Cardiac fibroblast (primary cell): ENCODE results near the gene PID1.

Source experiments
- DNase-seq, 2 donors: peaks; one replicate each; pipeline versions ENCODE4 v3.0.0 to v3.0.0-alpha.2; 2010; ENCODE audit warnings: low read depth in 2 of 2
- H3K4me3 ChIP-seq, 2 donors: replicated peaks in 1 of 2; 1 replicate in 1 of 2; 2 replicates in 1 of 2; pipeline ENCODE4 v1.5.1; 2011; ENCODE audit warnings: low read depth in 2 of 2, low read length in 2 of 2, mild to moderate bottlenecking in 2 of 2, moderate library complexity in 1 of 2
- TF ChIP-seq, protein P1 (sequence below): IDR thresholded peaks from one replicate; pipeline ENCODE4 v1.5.1; 2011; ENCODE audit warnings: low read depth, mild to moderate bottlenecking, low read length, inconsistent platforms

The PID1 gene

DNA sequence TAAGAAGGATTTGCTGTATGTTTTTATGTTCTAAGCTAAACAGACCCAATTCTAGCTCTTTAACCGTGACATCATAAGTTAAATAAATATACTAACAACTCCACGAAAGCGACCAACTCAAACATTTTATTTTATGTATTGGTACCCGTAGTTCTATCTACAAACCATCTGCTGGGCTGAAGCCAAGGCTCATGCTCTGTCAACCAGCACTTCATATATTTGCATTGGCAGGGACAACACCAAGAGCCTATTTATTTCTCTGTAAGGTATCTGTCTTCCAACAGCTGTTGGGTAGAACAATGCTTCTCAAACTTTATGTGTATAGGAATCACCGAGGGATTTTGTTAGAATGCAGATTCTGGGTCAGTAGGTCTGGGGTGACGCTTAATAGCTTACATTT lies 64.5 kb downstream of the PID1 start:
- TF ChIP-seq, protein P1, sequence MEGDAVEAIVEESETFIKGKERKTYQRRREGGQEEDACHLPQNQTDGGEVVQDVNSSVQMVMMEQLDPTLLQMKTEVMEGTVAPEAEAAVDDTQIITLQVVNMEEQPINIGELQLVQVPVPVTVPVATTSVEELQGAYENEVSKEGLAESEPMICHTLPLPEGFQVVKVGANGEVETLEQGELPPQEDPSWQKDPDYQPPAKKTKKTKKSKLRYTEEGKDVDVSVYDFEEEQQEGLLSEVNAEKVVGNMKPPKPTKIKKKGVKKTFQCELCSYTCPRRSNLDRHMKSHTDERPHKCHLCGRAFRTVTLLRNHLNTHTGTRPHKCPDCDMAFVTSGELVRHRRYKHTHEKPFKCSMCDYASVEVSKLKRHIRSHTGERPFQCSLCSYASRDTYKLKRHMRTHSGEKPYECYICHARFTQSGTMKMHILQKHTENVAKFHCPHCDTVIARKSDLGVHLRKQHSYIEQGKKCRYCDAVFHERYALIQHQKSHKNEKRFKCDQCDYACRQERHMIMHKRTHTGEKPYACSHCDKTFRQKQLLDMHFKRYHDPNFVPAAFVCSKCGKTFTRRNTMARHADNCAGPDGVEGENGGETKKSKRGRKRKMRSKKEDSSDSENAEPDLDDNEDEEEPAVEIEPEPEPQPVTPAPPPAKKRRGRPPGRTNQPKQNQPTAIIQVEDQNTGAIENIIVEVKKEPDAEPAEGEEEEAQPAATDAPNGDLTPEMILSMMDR, result no peak
- no peak for DNase-seq
- H3K4me3 ChIP-seq, result no peak overlapping the region

DNA sequence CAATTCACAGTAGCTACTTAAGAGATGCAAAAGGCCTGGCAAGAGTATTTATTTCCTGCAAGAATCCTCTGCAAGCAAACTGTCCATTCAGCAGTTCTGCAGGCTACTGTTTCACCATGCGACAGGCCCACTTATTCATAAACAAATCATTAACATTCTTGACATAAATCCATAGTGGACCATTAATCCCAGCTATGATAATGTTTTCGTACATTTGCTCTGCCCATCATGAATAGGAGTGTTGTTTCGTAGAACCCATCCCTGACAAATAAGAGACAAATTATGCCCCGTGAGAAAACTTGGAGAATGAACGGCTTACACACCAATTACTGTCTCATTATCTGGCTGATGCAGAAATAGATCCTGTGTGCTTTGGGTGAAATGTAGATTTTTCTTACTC lies 65.4 kb downstream of the PID1 start:
- no peak for DNase-seq
- H3K4me3 ChIP-seq, result no peak overlapping the region
- TF ChIP-seq, protein P1, result no peak

DNA sequence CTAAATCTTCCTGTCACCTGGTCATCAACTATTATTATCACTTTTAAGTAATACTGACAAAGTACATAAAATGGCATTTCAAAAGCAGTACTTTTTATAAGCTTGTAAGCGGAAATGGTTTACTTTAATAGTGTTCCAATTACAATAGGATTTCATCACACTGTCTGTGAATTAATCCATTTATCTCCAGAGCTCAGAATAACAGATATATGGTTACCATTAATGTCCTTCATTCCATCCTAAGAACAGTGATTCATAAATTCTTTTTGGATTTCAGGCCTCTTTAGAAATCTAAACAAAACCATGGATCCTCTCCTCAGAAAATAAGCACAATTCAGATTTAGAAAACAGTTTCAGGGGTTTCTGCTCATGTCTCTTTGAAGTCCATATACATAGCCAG lies 68.4 kb downstream of the PID1 start:
- TF ChIP-seq, protein P1, result no peak
- H3K4me3 ChIP-seq, result no peak overlapping the region

DNA sequence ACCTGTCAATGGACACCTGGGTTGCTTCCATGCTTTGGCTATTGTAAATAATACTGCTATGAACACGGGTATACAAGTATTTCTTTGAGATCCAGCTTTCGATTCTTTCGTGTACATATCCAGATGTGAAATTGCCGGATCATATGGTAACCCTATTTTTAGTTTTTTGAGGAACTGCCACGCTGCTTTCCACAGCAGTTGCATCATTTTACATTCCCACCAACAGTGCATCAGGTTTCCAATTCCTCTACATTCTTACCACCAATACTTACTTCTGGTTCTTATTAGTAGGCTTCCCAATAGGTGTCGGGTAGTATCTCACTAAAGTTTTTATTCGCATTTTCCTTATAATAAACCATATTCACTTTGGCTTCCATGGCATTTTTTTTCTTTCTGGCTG lies 69.6 kb downstream of the PID1 start:
- no peak for DNase-seq
- TF ChIP-seq, protein P1, result no peak
- H3K4me3 ChIP-seq, result no peak overlapping the region

More for the DNA sequence above, 68.4 kb downstream of the PID1 start:
- no peak for DNase-seq

DNA sequence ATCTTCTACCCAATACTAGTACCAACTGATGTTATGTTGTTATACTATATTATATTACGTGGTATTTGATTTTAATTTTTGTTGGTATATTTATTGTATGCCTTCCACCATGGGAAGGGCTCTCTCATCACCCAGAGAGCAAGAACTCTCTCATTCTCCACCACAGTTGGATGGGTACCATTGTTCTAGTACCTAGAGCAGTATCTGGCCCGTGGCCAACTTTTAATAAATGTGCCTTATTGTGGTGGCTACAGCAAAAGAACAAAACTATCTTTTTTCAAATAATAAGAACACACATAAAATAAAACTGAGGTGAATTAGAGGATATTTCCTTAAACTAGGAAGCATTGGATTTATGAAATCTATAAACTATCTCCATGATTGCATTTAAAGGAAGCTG lies 71.8 kb downstream of the PID1 start:
- DNase-seq, result no peak
- H3K4me3 ChIP-seq, result no peak overlapping the region
- TF ChIP-seq, protein P1, result no peak

DNA sequence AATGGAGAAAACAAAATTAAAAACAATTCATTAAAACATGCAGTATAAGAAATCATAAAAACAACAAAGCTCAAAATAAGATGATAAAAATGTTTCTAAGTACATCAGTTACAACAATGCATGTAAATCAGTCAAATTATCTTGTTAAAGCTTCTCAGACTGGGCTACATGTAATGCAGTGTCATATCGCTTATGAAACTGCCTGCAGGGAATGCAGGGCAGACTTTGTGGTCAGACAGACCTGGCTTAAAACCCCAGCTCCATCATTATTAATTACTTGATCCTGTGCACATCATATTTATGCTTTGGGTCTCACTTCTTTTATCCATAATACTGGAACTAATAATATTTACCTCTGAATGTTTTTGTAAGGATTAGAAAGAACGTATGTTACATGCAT lies 74.6 kb downstream of the PID1 start:
- peak in 1 of 2 donors; percentile 32 for DNase-seq
- H3K4me3 ChIP-seq, result no peak overlapping the region
- TF ChIP-seq, protein P1, result no peak

DNA sequence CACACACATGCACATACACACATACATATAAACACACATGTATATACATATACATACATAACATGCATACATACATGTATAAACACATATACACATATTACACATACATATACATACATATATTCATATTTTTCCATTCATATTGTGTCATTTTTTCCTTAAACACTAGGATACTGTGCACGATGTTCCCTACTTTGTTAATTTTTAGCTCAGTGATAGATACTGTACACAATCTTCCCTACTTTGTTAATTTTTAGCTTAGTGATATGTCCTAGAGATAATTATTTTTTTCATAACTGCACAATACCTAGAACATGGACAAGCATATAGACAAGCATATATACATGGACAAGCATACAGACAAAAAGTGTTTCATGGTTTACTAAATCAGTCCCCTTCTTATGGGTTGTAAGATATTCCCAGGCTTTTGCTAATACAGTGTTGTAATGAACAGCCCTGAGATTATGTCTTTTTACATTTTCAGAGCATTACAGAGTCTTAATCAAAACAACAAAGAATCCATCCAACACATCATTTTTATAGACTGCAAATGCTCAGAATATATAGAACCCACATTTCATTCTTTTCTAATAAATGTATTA lies 75.6 kb downstream of the PID1 start:
- DNase-seq, result no peak
- no peak overlapping the region for H3K4me3 ChIP-seq
- TF ChIP-seq, protein P1, result no peak
